HG03457 (cell line): ENCODE results near the gene NACA2.
"Not testable (repeated sequence)": the region's sequence is repeated elsewhere in the genome, so short reads cannot be mapped to it uniquely, and the experiment has no call there.

Source experiments
- ATAC-seq: cut with Tn5 transposase; IDR thresholded peaks from one replicate; pipeline ENCODE4 v1.9.1; 2021; ENCODE audit warnings: moderate number of reproducible peaks; ENCODE audit not compliant: unreplicated experiment

The NACA2 gene

DNA sequence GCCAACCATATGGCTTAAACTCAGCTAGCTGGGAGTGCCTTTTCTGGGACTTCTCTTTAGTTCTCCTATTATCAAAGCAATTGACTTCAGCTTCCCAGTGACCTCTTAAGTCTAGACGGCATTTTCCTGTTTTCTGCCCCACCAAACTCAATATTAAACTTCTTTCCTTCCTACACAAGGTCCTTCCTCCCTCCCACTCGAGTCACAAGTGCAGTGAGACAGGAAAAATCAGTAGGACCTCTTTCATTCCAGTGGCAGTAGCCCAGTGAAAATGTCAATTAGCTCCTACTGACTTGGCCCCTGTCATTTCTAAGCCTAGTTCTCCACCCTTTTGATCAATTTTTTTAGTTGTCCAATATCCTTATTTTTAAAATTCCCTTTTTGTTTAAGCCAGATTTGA, 9.6 kb upstream of the NACA2 start:
- no peak for ATAC-seq

DNA sequence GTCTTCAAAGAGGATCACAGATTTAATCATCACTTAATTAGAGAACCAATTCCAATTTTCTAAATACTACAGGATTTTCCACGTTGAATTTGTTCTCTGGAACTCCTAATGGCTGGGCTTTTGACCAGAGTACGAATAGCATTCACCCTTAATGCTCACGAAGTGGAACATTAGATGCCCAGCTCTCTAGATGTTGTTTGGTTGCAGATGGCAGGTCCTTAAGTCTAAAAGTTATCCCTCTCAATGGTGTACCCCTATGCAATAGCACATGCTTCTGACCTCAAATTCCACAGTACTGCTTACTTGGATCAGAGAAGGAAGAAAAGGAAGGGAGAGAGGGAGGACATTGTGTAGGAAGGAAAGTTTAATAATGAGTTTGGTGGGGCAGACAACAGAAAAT, 8.6 kb upstream of the NACA2 start:
- no peak for ATAC-seq

DNA sequence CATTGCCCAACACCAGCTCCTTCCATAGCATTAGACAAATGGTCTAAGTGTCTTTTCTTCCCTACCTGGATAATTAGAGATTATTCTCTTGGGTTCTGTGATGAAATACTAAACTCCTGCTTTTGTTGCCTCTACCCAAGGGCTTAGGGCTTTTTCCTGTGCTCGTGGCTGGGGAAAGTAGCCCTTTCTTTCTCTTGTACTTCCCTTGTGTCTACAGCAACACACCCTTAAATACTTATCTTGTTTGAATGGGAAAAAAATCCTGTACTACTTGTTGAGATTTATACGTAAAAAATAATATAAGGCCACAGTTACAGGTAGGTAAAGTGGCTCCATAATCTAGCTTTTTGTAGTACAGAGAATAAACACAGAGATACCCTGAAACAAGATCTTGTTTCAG, 7.0 kb upstream of the NACA2 start:
- ATAC-seq: no peak

DNA sequence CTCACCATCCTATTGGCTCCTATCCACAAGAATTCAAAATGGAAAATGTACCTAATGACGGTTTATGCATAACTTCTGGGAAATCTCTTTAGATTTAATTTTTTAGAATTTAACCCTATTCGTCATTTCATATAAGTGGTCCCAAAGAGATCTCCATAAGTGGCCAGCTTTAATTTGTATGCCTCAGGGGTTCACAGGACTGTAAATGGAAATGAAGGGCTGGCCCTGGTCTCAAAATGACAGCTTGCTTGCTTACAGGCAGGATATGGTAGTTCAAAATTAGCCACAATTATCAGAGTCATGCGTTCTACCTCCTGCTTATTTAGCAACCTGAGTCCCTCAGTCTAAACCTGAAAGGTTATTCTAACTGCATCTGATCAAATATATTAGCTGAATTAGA, 6.6 kb upstream of the NACA2 start:
- no peak for ATAC-seq

DNA sequence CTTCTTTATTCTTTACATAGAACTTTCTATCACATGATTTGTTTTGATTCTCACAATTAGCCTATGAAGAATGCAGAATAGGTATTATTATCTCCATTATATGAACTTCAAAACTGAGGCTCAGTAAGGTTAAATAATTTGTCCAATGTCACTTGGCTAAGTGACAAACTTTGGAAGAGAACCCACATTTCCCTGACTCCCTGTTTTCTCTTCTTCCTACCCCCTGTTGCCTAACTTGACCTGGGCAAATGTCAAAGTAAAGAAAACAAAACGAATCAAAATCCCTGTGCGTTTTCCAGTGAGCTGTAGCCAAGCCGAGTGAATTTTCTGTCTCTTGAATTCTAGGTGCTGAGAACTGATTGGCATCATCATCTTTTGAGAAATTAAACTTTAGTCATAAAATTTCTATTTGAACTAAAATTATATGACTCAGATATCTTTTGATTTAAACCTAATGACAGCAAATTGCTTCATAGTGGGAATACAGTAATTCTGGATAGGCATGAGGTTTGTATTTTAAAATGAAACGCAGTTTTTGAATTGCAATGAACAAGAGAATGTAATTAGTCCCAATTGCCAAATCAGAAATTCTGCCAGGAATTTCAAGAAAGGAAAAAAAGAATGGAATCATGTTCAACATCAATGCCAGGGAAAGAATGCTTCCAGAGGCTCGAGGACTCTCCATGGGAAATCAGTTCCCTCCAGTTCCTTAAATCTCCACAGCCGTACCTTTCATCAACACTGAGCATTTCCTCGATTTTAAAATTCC, 4.6 kb upstream of the NACA2 start:
- ATAC-seq: no peak

DNA sequence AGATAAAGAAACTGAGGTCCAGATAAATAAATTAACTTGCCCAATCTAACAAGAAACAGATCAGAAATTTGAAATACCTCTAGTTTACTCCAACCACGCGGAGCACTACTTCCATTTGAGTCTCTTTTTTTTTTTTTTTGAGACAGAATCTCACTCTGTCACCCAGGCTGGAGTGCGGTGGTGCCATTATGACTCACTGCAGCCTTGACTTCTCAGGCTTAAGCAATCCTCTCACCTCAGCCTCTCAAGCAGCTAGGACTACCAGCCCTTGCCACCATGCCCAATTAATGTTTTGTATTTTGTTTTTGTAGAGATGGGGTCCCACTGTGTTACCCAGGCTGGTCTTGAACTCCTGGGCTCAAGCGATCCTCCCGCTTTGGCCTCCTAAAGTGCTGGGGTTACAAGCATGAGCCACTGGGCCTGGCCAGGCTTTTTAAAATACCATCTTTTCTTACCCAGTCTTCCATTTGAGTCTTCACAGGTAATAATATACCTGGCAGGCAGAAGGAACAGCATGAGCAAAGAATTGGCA, 3.3 kb upstream of the NACA2 start:
- no peak for ATAC-seq

DNA sequence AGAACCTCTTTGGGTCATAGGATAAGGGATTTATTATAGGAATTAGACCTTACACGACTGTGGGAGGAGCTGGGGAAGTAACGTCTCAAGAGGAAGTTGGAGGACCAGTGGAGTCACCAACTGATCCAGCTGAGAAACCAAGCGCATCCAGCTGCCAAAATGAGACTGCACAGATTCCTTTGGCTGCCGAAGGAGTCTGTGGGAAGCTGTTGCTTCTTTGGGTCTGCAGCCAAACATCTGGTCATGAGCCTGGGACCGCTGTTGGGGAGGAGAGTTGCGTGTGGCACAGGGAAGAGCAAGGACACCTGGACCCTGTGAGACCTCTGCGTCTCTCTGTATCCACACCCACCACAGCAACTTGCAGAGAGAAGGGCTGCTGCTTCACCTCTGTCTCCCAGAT, 2.4 kb upstream of the NACA2 start:
- ATAC-seq: no peak

DNA sequence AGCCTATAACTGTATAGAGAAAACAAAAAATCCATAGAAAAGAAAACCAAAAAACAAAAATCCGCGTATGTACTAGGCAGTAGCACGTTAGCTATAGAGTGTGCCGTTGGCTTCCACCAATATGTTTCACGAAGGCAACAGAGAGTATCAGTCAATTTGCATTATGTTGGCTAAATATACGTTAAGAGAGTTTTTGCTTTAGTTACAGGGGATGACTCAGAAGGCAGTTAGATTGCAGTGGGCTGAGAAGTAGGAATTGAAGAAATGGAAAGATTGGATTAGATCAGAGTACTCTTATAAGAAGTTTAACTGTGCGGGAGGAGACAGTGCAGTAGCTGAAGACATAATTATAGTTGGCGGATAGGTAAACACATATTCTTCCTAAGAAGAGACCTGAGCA, 911 bp upstream of the NACA2 start:
- ATAC-seq: no peak

DNA sequence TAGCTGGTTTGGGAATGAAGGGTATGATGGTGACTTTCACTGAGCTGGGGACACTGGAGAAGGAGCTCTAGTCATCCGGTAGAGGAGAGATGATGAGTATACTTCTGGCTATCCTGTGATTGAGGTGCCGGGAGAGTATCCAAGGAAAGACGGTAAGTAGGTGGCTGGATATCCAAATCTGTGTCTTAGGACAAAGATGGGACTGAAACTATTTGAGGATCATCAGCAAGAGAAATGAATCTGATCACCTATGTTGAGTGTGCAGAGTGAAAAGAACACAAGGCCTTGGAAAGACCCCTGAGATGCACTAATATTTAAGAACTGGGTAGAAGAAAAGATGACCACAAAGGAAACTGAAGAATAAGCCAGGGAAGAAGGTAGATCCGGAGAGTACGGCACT, 1.0 kb downstream of the NACA2 start:
- no peak for ATAC-seq

DNA sequence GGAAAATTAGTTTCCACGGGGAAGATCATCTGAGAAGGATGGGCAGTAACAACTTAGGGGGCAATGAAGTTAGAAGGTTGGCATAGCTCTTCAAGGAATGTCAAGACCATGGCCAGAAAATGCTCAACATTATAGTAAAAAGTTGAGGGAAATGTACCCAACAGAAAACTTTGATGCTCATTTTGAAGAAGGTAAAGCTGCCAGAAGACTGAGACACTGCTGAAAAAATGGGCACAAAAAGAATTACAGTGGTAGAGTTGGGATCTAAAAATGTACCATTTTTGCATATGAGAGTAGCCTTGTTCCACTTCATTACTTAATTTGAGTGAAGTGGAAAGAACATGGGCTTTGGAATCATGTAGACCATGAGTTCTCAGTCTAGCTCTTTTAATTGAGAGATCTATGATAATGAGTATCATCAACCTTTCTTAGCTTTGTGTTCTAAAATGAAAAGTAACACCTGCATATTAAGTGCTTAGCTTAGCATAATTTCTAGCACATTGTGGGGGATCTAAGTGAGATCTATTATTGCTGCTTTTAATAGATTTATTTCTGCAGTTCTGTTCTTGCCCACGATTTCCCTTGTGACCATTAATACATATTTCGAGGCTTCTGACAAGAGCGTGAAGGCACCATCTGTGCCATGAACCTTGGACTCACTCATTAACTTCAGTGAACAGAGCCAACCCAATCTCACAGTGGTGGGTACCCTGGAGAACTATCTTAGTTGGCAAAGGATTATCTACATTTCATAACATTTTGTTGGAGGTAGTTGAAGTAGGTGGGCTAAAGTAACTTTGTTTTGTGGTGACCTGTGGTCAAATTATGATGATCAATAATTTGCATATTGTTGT, 3.0 kb downstream of the NACA2 start:
- ATAC-seq: no peak

DNA sequence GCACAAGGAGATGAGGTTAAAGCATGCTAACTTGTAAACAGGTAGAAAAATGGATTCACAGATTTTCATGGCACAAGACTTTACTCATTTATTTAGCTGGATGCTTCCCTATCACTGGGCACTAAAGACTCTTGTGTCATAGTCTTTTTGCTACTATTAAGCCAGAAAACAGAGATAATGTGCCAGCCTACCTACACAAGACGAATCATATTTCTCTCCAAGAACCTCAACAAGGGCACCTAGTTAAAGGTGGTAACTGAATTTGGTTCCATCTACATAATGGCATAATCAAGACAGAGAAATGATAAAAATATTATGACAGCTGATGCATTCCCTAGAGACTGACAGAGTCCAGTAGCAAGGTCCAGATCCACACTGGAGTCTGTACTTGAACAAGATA, 3.8 kb downstream of the NACA2 start:
- ATAC-seq: no peak

DNA sequence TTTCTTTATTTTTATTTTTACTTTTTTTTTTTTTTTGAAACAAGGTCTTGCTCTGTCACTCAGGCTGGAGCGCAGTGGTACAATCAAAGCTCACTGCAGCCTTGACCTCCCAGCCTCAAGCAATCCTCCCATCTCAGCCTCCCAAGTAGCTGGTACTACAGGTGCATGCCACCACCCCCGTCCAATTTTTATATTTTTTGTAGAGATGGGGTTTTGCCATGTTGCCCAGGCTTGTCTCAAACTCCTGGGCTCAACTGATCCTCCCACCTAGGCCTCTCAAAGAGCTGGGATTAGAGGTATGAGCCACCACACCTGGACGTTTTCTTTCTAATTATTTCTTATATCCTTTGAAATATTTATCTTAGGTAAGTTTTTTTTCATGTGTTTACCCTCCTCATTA, 4.4 kb downstream of the NACA2 start:
- ATAC-seq: not testable (repeated sequence)

DNA sequence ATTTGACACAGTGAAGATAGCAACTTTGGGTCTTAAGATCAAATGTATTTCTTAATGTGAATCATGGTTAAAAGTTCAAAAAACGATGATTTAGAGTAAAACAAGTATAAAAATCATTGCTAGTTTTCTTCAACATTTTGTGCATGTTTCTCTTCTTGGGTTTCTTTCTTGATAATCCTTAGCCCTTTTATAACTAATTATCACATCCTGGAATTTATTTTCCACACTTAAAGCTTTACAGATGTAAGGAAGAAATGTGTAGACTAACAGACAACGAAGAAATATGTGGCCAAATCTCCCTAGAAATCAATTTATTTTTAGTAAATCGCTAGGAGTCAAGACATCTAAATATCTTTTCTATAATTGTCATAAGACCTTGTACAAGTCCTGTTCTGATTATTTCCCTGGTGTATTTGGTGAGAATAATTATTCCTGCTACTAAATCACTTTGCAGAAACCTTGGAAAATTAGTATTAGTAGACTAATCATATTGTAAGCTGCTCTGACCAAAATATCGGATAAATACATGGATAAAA, 4.9 kb downstream of the NACA2 start:
- ATAC-seq: no peak

DNA sequence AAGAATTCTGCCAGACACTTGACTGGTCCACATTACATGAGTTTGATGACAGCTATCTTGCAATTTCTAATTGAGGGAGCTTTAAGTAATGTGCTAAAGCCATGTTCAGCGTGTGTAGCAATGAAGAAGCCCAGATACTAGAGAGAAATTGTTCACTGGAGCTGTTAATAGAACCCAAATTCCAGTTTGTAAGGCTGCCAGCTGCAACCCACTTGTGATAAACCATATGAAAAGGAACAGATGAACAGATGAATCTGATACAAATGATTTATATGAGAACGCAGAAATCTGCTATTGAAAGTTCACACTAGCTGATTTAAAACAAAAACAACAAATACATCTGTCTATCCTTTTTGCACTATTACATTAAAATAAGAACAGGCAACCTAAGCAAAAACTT, 6.2 kb downstream of the NACA2 start:
- ATAC-seq: no peak

DNA sequence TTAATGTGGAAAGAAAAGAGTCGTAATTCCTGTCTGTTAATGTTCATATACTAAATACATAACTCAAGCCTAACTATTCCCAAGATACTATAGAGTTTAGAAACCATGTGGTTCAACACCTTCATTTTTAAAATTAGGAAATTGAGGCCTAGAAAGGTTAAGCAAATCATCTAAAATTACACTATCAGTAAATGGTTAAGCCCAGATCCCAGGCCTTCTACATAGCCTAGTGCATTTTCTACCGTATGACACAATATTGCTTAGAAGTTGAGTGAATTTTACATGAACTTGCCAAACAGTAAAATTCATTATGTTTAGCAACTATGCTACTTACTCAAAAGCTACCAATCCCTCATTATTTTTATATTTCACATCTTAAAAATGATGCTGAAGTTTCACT, 6.8 kb downstream of the NACA2 start:
- no peak for ATAC-seq

DNA sequence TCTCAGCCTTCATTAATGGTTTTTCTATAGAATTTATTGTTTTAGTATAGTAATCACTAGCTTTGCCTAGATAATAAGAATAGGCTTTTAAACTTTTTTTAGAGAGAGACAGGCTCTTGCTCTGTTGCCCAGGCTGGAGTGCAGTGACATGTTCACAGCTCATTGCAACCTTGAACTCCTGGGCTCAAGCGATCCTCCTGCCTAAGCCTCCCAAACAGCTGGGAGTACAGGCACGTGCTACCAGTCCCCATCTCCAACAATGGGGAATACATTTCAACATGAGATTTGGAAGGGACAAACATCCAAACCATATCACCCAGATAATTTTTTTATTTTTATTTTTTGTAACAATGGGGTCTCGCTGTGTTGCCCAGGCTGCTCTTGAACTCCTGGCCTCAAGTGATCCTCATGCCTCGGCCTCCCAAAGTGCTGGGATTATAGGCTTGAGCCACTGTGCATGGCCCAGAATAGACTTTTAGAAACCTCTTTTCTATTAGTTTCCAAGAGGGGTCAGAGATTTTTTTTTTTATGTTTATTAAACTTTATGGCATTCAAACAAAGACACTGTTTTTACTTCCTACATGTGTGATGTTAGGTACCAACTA, 7.3 kb downstream of the NACA2 start:
- ATAC-seq: no peak

DNA sequence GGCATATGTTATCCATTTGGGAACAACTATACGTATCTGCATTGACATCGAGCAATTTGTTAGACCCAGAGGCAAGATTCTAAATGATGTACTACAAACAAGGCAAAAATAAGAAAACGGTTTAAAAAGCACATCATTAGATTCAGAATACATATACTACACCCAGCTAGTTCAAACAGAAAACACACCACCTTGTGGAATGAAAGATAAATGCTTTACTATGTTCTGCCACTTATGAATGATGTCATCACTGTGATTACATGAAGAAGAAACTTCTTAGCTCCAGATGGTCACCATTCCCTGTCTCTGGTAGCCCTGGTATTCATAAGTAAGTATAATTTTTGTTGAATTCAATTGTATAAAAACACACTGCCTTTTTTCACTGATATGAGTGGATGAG, 7.8 kb downstream of the NACA2 start:
- ATAC-seq: no peak

DNA sequence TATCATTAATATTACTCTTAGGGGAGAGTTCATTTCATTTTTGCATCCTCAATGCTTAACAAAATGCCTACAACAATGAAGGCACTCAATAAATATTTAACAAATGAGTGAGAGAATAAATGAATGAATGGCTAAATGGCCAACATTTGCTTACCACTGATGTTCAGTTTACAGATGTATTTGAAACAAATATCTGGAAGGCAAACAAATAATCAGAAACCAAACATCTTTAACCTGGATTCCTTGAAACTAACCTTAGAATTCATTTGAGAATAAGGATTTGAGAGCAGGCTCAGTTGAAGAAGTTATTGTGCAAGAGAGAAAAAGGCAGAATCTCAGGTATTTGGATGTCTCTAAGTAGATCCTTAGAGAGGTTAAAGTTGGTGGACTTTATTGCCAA, 8.4 kb downstream of the NACA2 start:
- ATAC-seq: no peak

DNA sequence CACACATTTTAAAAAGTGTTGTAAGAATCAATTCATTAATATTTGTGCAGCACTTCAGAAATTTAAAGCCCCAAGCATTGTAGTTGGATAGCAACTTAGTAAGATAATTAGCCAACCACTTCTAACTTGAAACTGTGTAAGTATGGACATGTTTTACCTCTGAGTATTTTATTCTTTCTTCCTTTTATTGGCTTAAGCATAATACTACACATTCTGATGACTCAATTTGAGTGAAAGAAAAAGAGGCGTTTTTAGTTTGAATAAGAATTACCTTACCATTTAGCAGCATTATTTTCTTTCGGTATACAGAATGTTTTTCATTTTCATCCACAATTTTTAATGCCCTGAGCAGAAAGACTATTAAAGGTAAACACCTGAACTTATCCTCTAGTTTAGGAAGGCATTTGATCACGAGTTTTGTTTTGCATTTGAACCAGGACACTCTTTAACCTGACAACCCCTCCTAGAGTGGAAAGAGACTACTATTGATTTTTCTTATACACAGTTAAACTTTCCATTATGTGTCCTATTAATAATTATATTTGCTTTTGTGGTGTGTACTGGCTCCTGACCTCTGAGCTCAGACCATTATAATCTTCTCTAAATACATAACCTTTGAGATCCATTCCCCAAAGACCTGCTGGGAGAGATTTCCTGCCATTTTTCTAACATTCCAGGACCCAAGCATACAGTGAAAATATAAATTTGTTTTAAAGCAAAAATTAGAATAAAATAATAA, 9.2 kb downstream of the NACA2 start:
- no peak for ATAC-seq

DNA sequence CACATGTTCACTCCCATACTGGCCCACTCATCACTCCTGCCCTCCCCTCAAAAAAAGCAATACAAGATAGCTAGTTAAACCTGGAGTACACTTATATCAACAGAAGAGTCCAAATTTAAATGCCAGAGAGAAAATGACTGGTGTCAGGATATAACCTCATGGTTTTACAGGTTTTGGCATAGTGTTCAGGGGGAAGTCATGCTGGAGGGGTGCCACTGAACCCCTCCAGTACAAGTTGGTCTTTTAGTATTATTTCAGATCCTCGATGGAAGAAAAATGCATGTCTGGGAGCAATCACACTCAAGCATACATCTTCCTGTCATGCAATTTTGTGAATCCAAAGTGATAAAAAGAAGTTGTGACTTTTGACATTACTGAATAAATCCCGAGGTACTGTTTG, 10.5 kb downstream of the NACA2 start:
- no peak for ATAC-seq

DNA sequence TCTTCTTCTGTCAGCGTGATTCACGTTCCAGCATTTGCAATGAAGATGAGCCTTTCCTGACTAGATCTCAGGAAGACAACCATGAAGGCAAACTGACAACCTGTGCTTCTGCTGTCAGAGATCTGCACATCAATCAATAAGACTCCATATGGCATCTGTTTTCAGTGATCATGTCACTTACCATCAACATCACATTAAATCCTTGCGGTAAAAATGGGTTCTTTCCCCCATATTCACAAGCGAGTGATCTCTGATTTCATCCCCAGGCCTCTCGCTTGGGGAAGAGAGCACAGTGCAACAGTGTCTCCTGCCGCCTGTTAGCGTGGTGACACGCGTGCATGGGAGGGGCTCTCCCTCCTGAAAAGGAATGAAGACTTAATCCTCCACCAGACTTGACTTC, 11.1 kb downstream of the NACA2 start:
- ATAC-seq: no peak
